EH (cell line): ENCODE results near the gene PRUNE1.

Experiments
- DNase-seq: peaks from one replicate; pipeline ENCODE4 v3.0.0-alpha.2; 2015; ENCODE audit warnings: low read depth

PRUNE1 gene, protein sequence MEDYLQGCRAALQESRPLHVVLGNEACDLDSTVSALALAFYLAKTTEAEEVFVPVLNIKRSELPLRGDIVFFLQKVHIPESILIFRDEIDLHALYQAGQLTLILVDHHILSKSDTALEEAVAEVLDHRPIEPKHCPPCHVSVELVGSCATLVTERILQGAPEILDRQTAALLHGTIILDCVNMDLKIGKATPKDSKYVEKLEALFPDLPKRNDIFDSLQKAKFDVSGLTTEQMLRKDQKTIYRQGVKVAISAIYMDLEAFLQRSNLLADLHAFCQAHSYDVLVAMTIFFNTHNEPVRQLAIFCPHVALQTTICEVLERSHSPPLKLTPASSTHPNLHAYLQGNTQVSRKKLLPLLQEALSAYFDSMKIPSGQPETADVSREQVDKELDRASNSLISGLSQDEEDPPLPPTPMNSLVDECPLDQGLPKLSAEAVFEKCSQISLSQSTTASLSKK

GRCh38 chr1:151008244-151009205 lies at the start of gene PRUNE1:
PRUNE1 (plus strand) TSS chr1:151008449; CDS start chr1:151008633, 184 bp downstream.
- DNase-seq = peak; percentile 96

DNA sequence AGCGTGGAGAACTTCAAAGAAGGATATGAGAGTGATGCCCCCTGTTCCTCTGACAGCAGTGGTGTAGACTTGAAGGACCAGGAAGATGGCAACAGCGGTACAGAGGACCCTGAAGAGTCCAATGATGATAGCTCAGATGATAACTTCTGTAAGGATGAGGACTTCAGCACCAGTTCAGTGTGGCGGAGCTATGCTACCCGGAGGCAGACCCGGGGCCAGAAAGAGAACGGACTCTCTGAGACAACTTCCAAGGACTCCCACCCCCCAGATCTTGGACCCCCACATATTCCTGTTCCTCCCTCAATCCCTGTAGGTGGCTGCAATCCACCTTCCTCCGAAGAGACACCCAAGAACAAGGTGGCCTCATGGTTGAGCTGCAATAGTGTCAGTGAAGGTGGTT lies 47.6 kb upstream of the PRUNE1 start:
- no peak for DNase-seq

- no peak for DNase-seq
Observed at GRCh38 chr1:150961756-150962155, 46.5 kb upstream of the PRUNE1 start.

DNA sequence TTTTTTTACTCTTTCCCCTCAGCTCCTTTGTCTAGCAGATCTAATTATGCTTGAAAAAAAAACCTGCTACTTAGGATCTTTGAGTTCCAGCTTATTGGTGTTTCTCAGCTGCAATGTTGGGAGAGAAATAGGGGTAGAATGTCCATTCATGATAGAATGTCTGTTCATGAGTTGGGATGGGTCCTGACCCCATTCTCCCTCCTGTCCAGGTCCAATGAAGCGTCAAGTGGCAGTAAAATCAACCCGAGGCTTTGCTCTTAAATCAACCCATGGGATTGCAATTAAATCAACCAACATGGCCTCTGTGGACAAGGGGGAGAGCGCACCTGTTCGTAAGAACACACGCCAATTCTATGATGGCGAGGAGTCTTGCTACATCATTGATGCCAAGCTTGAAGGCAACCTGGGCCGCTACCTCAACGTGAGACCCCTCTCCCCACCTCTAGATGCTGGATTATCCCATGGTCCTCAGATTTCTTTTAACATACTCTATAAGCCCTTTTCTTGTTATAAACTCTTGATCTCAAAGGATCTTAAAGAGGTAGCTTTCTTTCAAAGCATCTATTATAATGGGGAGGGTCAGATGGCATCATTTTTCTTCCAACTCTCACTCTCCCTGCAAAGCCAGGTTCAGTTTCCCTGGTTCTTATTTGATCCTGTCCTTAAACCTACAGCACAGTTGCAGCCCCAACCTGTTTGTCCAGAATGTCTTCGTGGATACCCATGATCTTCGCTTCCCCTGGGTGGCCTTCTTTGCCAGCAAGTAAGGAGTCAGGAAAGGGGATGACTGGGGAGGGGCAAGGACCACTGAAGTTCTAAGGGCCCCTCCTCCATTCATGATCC lies 44.7 kb upstream of the PRUNE1 start:
- no peak for DNase-seq

GRCh38 chr1:150964164-150964489 lies 44.1 kb upstream of the PRUNE1 start:
- DNase-seq = no peak

DNA sequence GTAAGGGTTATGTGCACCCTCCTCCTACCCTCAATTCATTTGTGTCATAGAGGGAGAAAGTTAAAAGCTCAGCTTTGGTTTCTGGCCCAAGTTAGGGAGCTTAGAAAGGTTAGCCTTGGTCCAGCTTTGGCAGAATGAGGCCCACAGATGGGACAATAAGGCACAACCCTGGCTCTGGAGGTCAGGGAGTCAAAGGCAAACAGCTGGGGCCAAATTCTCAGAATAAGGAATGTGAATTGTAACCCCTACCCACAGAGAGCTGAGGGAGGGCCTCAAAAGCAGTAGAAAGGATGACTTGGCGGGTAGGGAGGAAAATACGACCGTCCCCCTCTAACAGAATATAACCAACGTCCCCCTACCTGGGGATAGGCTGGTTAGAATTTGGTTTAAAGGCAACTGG lies 42.6 kb upstream of the PRUNE1 start:
- DNase-seq = no peak

GRCh38 chr1:150966011-150966410 lies 42.2 kb upstream of the PRUNE1 start:
- DNase-seq = no peak

DNA sequence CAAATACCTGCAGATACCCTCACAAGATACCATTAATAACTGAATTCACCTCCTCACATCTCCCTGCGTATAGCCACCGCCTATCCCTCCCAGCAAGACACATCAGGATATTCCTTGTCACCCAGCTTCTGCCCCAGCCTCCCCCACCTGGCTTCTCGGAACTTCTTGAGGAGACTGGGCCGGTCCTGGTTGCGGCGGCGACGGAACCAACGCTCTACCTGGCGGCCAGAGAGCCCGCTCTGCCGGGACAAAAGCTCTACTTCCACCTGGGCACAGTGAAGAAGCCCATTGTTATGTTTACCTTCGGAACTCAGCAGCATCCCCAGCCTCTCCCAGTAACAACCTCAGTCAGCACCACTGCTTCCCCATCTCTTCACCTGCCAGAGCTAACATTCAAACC lies 40.3 kb upstream of the PRUNE1 start:
- DNase-seq = no peak

- DNase-seq = no peak
Observed at GRCh38 chr1:150968491-150968890, 39.8 kb upstream of the PRUNE1 start.

GRCh38 chr1:150969626-150970025 lies 38.6 kb upstream of the PRUNE1 start:
- DNase-seq = no peak

DNA sequence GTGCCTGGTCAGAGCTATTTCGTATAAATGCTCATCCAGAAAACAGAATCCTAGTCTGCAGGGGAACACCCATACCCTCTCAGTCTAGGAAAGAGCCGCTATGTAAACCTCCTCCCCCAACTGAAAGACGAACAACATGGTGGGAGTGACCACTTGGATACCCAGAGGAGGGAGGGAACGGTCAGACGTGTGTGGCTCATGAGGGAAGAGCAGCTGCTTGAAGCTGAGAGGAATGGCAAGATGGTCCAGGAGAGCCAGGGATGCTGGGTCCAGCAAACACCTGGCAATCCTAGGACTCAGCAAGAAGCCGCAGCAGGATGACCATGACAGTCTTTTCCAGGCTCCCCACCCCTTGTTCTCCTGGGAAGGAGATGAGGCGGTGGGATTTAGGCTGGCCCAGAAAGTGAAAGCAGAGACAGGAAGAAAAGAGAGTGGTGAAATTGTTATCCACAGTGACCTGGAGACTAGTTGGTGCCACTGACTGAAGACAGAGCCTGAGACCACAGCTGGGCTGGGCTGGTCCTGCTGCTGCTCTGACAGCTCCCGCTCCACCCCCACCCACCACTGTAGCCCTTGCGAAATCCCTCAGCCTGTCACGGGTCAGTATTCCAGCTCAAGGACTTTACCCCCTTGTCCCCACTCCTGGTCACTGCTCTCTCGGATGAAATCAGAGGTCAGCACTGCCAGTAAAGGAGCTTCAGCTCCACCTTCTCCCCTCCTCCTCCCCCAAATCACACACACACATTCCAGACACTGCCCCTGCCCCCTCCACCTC lies 37.3 kb upstream of the PRUNE1 start:
- DNase-seq = peak; percentile 68

- peak; percentile 25 for DNase-seq
Observed at GRCh38 chr1:150971583-150972416, 36.4 kb upstream of the PRUNE1 start.

DNA sequence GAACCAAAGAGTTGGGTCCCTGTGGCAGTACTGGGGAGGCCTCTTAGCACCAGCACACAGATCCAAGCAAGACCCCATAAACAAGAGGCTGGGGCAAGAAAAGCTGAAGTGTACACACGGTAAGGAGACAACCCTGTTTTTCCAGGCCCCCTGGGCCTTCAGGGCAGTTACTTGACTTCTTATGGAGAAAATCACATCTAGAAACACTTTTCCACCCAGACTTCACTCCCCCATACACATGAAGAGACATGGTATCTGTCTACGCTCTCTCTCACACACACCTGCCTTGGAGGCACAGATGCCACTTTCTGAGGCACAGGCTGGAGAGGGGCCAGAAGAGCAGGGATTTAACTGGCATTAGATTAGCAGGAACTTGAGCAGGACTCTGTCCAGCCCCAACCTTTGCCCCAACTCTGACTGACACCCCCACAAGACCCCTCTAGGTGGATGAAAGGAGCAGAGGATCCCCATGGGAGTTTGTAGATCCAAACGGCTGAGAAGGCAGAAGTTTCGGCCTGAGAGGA lies 35.8 kb upstream of the PRUNE1 start:
- no peak for DNase-seq

DNA sequence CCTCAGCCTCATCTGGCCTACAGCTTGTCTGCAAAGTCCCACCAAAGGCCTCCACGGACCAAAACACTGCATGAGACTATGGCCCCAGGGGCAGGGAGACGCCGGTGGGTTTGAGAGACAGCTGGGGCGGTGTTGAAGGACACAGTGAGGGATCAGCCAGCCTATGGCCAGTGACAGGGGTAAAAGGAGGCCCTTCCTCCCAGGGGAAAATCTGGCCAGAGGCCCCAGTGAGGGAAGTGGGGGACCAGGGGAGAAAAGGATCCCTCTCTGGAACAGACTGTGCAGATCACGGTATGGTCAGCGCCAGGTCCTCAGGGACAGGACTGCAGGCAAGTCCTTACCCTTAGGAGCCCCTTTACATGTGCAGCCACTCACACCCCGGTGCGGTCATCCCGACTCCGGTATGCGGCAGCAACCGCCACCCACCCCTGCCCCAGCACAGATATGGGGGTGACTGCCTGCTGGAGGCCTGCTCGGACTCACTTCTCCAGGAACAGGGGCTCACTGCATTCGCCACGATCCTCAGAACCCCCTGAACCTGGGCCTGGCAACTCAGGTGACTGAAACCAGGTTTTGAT lies 34.9 kb upstream of the PRUNE1 start:
- DNase-seq = peak; percentile 34

DNA sequence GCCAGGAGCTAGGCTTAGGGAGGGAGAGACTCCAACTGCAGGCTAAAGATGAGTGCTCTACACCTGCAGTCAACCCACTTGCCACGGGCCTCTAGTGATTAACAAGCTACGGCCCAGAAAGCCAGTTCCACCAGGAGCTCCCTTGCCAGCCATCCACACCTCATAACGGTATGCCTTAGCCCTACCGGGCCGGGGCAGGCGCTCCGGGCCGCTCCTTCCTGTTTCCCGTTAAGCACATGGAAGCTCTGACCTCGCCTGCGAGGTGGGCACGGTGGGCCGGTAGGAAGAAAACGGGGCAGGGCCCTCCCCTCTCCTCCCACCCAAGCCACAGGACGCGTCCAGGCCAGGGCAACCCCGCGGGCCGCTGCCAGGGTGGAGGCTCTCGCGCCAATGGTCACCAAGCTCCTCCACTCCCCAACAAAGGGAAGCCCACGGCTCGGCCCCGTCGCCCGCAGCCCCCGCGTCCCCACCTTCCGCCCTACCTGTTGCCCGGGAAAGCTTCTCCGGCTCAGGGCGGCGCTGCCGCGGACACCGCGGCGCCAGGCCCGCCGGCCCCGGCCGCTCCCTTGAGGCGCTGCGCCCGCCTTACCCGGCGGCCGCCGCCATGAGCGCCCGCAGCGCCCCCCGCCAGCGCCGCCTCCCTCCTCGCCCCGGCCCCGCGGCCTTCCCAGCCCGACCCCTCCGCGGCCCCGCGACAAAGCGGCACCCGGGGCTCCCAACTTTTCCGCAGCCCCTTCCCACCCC lies 34.2 kb upstream of the PRUNE1 start:
- peak; percentile 47 for DNase-seq

DNA sequence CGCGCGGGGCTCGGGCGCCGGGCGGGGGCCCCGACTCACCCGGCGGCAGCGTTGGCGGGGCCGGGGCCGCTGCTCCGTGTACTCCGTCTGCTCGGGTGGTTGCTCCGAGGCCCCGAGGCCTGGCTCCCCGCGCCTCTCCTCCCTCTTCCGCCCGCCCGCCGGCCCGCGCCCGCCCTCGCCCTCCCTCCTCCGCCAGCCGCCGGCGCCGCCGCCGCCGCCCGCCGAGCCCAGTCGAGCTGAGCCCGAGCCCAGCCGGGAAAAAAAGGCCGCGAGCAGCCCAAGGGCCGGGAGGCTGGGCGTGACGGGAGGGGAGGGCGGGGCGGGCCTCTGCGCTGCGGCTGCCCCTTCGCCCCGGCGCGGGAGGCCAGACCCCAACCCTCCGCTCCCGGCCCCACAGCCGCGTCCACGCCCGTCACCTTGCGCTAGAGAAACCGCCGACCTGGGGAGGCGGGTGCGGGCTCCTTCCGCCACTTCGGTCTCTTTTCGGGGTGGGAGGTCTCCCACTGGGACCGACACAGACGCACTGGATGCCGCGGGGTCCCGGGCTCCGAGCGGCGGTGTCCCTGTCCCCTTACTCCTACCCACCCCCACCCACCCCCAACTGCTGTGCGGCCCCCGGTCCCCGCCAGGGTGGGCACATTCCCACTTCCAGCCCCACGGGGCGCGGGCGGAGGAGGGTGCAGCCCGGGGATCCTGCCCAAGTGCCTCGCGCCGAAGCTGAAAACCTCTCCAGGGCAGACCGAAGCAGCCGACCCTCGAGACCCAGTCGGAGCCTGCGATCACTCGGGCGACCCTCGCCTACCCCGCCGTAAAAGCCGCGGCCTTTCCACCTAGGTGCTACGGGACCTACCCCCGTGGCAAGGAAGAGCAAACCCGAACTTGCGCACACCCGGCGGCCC lies 33.4 kb upstream of the PRUNE1 start, which contains the start of gene CERS2:
Gene CERS2, minus strand, starts transcription at position 256 of the 899 bp plus-strand sequence. CDS start 5,745 bp downstream, outside the sequence.
- peak; percentile 83 for DNase-seq

DNA sequence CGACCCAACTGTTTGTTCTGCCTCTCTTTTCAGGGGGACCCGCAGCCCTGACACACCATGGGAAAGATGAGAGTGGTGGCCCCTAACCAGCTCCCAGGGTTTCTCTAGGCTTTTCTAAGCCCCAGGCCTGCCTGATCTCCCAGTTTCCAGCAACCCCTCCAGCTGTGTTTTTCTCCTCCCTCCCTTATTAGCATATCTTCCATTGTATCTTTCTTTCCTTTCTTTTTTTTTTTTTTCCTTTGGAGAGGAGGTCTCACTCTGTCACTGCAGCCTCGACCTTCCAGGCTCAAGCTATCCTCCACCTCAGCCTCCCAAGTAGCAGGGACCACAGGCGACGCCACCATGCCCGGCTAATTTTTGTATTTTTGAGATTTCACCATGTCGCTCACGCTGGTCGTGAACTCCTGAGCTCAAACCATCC lies 31.8 kb upstream of the PRUNE1 start:
- DNase-seq = no peak
